ENCODE data around the gene BMPR2. TPM values are rescaled to one million over a fixed set of nuclear protein-coding genes. Genes with fewer than 3 reads are reported as not detected.

BMPR2 gene
- total RNA-seq, 1 experiment from 2014 or later = 34.9 TPM

- BruUV-seq (replicated peaks) = no TSS peak
- CTCF ChIA-PET = no interaction called here
- no peaks in the 10 kb centered on the region for H3K36me3 ChIP-seq (ENCODE audit: insufficient read depth, low read length, poor library complexity, severe bottlenecking)
These were observed 35.0 kb downstream of the BMPR2 start for GRCh38 chr2:202411097-202411496.

GRCh38 chr2:202418027-202418426 lies 41.9 kb downstream of the BMPR2 start:
- CTCF ChIA-PET = no interaction called here
- H3K27me3 ChIP-seq (replicated peaks; ENCODE audit: insufficient read depth, low read depth, low read length, poor library complexity) = no peaks in the 10 kb centered on the region
- intact Hi-C loops (cut with micrococcal nuclease; ENCODE audit: unreplicated experiment) = no loop called here
- TF ChIP-seq EZH2 (IDR thresholded peaks at IDR 0.05; ENCODE audit: borderline replicate concordance, low read depth, low read length, poor library complexity, severe bottlenecking) = no peak
- TF ChIP-seq CTCF (conservative IDR thresholded peaks at IDR 0.05; ENCODE audit: low read depth, low read length) = no peak
- H3K4me1 ChIP-seq (ENCODE audit: insufficient read depth, low read length, poor library complexity, severe bottlenecking) = no peaks in the 10 kb centered on the region
- BruUV-seq (replicated peaks) = no TSS peak
- no peak for DNase-seq (ENCODE audit: low spot score)
- no peaks in the 10 kb centered on the region for H3K36me3 ChIP-seq (ENCODE audit: insufficient read depth, low read length, poor library complexity, severe bottlenecking)
- no peaks in the 10 kb centered on the region for H3K9me3 ChIP-seq (ENCODE audit: low read depth, low read length, poor library complexity, severe bottlenecking)
- H3K4me3 ChIP-seq (ENCODE audit: low read depth, low read length, poor library complexity, severe bottlenecking) = no peak overlapping the region
- H3K27ac ChIP-seq (ENCODE audit: low read depth, low read length, poor library complexity, severe bottlenecking) = no peak overlapping the region
- POLR2A ChIA-PET (ENCODE audit: low non-redundant PET) = no interaction called here

More at GRCh38 chr2:202411097-202411496, 35.0 kb downstream of the BMPR2 start:
- TF ChIP-seq CTCF (conservative IDR thresholded peaks at IDR 0.05; ENCODE audit: low read depth, low read length) = no peak
- no peak for TF ChIP-seq EZH2 (IDR thresholded peaks at IDR 0.05; ENCODE audit: borderline replicate concordance, low read depth, low read length, poor library complexity, severe bottlenecking)
- Histone ChIP-seq H3K9me3 (ENCODE audit: low read depth, low read length, poor library complexity, severe bottlenecking) (no peaks in the 10 kb centered on the region), H3K27me3 (replicated peaks; ENCODE audit: insufficient read depth, low read depth, low read length, poor library complexity) (no peaks in the 10 kb centered on the region), H3K4me3 (ENCODE audit: low read depth, low read length, poor library complexity, severe bottlenecking) (no peak overlapping the region), H3K4me1 (ENCODE audit: insufficient read depth, low read length, poor library complexity, severe bottlenecking) (peaks cover 3% of the 10 kb centered on the region), H3K27ac (ENCODE audit: low read depth, low read length, poor library complexity, severe bottlenecking) (no peak overlapping the region)
- intact Hi-C loops (cut with micrococcal nuclease; ENCODE audit: unreplicated experiment) = no loop called here
- no peak for DNase-seq (ENCODE audit: low spot score)
- POLR2A ChIA-PET (ENCODE audit: low non-redundant PET) = no interaction called here

- DNase-seq (ENCODE audit: low spot score) = no peak
- intact Hi-C loops (cut with micrococcal nuclease; ENCODE audit: unreplicated experiment) = no loop called here
- H3K9me3 ChIP-seq (ENCODE audit: low read depth, low read length, poor library complexity, severe bottlenecking) = no peaks in the 10 kb centered on the region
- TF ChIP-seq EZH2 (IDR thresholded peaks at IDR 0.05; ENCODE audit: borderline replicate concordance, low read depth, low read length, poor library complexity, severe bottlenecking) = no peak
- no peak for TF ChIP-seq CTCF (conservative IDR thresholded peaks at IDR 0.05; ENCODE audit: low read depth, low read length)
- CTCF ChIA-PET = no interaction called here
- H3K36me3 ChIP-seq (ENCODE audit: insufficient read depth, low read length, poor library complexity, severe bottlenecking) = no peaks in the 10 kb centered on the region
- no peaks in the 10 kb centered on the region for H3K27me3 ChIP-seq (replicated peaks; ENCODE audit: insufficient read depth, low read depth, low read length, poor library complexity)
- no peak overlapping the region for H3K4me3 ChIP-seq (ENCODE audit: low read depth, low read length, poor library complexity, severe bottlenecking)
- H3K27ac ChIP-seq (ENCODE audit: low read depth, low read length, poor library complexity, severe bottlenecking) = no peak overlapping the region
- no TSS peak for BruUV-seq (replicated peaks)
- POLR2A ChIA-PET (ENCODE audit: low non-redundant PET) = no interaction called here
- H3K4me1 ChIP-seq (ENCODE audit: insufficient read depth, low read length, poor library complexity, severe bottlenecking) = no peaks in the 10 kb centered on the region
These were observed 42.4 kb downstream of the BMPR2 start for GRCh38 chr2:202418511-202418910.
